NCI-H2107 (cell line): ENCODE results near the gene SLC6A8.
"Not testable (repeated sequence)": the region's sequence is repeated elsewhere in the genome, so short reads cannot be mapped to it uniquely, and the experiment has no call there.

Source experiments
- DNase-seq: peaks from one replicate; lab custom pipeline; 2025; lab: John Stamatoyannopoulos, UW

Gene SLC6A8

DNA sequence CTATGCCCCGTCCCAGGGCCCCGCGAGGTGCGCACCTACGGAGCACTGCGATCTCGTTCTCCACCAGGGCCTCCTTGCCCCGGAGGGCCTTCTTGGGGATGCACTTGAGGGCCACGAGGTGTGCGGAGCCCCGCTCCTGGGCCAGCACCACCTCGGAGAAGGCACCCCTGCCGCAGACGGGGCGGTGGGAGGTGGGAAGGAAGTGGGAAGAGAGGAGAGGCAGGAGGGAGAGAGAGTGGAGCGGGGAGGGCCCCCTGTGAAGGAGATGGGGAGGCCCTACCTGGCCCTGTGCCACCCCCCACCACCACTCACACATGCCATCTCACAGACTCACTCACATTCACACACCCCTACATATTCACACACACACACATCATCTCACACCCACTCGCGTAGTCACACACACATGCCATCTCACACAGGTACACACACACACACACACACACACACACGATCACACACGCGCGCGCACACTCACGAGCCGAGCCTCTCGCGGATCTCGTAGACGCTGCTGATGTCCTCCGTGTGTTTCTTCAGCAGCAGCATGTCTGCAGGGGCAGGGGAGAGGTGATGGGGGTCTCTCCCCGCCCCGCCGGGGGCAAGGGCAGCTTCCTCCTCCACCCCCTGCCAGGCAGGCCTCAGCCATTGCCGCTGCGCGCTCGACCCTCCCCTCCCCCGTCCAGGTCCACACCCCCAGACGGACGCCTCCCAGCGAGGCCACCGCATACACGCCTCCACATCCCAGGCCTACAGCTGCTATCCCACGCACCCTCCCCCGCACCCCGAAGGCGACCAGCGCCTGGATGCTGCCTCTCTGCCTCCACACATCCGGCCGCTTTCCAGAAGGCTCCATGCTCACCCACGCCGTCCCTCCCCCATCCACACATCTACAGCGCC is 14.9 kb upstream of the SLC6A8 start:
- DNase-seq: no peak

GRCh38 chrX:153673428-153674218 is 14.1 kb upstream of the SLC6A8 start, which contains the start of gene PNCK:
PNCK (minus strand) TSS chrX:153673813; CDS start chrX:153673076, 737 bp downstream.
- no peak for DNase-seq

DNA sequence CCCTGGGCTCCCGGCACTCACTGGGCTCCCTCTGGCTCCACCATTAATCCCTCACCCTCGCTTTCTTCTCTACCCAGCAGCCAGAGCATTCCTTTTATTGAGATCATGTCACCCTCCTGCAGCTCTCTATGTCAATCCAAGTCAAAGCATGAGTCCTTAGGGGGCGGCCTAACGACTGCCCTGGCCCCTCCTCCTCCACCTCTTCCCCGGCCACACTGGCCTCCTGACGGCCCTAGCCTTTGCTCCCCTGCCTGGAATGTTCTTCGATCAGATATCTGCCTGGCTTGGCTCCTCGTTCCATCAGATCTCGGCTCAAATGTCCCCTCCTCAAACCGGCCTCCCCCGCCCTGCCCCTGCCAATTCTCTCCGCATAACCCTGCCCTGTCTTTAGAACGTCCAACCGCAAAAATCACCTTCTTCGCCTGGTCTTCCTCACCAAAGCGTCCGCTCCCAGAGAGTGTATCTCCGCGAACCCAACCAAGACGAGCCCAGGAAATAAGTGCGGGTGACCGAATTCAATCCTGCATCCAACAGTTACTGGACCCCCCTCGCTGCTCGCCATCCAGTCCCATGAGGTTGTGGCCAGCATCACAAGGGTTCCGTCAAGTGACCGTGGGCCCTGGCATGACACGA is 13.4 kb upstream of the SLC6A8 start:
- no peak for DNase-seq

GRCh38 chrX:153681175-153681574 is 6.6 kb upstream of the SLC6A8 start:
- DNase-seq: no peak

DNA sequence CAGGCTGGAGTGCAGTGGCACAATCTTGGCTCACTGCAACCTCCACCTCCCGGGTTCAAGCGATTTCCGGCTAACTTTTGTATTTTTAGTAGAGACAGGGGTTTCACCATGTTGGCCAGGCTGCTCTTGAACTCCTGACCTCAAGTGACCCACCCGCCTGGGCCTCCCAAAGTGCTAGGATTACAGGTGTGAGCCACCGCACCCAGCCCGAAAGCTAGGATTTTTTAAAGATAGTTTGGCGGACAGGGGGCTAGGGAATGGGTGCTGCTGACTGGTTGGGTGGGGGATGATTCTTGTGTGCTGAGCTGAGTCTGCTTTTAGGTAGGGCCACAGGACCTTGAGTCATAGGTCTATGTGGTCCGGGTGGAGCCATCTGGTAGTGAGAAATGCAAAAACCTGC is 4.2 kb upstream of the SLC6A8 start:
- DNase-seq: not testable (repeated sequence)

GRCh38 chrX:153684467-153685155 is 3.1 kb upstream of the SLC6A8 start:
- no peak for DNase-seq

DNA sequence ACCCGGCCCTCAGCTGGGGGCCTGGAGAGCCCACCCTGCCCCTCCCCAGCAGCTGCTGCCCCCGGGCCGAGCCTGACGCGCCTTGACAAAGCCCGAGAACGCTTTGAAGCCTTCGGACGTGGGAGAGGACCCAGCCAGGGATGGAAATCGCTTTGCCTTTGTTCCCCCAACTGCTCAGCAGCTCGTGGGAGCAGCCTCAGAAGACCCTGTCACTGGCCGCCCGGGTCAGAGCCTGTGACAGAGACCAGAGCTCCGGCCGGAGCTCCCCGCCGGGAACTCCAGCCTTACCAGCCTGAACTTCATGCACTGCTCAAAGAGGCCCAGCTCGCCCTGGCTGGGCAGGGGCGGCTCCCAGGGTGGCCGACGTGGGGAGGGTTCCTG is 2.6 kb upstream of the SLC6A8 start:
- no peak for DNase-seq

GRCh38 chrX:153685751-153686696 is 1.7 kb upstream of the SLC6A8 start:
- DNase-seq: no peak

DNA sequence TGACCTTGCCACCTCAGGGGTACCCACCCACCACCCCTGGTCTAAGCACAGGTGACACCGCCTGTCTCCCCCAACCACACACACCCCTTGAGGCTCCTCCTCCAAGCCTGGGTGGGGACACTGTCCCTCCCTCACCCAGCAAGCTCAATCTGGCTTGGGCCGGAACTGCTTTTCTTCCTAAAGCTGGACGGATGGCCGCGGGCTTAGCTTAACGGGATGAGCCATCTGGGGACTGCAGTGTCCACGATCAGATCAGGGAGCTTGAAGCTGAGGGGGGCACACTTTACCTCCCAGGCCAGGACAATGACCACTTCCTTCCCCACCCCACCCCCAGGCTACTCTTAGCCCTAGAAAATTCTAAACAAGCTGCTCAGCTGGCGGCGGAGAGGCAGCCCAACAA is 1.0 kb upstream of the SLC6A8 start:
- DNase-seq: no peak

GRCh38 chrX:153688071-153688470 is 345 bp downstream of the SLC6A8 start:
- DNase-seq: no peak

DNA sequence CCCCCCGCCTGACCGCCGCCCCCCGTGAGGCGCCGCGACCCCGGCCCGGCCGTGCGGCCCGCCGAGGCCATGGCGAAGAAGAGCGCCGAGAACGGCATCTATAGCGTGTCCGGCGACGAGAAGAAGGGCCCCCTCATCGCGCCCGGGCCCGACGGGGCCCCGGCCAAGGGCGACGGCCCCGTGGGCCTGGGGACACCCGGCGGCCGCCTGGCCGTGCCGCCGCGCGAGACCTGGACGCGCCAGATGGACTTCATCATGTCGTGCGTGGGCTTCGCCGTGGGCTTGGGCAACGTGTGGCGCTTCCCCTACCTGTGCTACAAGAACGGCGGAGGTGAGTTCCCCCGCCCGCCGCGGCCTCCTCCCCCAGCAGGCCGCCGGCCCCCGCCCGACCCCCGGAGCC is 780 bp downstream of the SLC6A8 start:
- no peak for DNase-seq

- no peak for DNase-seq
Observed at GRCh38 chrX:153688911-153689590, 1.3 kb downstream of the SLC6A8 start.

DNA sequence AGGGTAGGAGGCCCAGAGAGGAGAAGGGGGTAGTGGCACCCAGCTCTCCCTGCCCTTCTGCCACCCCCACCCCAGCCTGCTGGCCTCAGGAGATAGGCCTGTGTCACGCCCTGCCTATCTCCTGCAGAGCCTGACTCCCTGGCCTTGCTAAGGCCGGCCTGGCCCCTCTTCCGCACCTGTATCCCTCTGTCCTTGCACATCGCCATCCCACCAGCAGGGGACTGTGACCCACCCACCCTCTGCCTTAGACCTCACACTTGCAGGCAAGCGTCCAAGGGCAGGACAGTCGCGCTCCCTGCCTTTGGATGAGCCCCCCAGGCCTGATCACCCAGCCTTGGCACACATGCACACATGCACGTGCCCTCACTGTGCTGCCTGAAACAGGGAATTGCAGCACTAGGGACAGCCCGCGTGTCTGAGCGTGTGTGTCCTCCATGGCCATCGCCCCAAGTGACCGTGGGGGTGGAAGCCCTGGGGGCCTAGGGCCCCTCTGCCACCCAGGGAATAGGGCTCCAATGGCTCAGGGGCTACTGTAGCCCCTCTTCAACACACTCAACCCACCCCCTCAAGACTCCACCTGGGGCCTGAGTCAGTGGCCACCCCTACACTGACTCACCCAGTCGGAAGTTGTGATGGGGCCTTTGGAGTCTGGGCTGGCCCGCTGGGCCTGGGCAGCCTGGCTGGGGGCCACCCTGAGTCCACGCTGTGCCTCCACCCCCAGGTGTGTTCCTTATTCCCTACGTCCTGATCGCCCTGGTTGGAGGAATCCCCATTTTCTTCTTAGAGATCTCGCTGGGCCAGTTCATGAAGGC is 2.1 kb downstream of the SLC6A8 start:
- no peak for DNase-seq

GRCh38 chrX:153690466-153690865 is 2.7 kb downstream of the SLC6A8 start:
- no peak for DNase-seq

GRCh38 chrX:153691032-153691827 is 3.5 kb downstream of the SLC6A8 start:
- DNase-seq: not testable (repeated sequence)

DNA sequence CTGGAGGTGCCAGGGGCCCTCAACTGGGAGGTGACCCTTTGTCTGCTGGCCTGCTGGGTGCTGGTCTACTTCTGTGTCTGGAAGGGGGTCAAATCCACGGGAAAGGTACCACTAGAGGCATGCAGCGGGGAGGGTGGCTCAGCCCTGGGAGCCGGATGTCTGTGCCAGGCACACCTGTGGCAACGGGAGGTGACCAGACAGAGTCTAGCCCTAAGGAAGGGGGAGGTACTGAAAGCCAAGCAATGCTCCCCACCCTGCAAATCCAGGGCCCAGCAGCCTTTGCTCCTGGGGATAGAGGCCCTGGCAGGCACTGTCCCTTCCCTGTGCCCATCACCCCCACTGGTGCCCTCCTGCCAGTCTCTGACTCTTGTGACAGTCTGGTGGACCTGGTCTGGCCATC is 4.3 kb downstream of the SLC6A8 start:
- DNase-seq: no peak

- no peak for DNase-seq
Observed at GRCh38 chrX:153692611-153693156, 5.0 kb downstream of the SLC6A8 start.
